ENCODE results near the gene LDLRAP1.

LDLRAP1 gene

DNA sequence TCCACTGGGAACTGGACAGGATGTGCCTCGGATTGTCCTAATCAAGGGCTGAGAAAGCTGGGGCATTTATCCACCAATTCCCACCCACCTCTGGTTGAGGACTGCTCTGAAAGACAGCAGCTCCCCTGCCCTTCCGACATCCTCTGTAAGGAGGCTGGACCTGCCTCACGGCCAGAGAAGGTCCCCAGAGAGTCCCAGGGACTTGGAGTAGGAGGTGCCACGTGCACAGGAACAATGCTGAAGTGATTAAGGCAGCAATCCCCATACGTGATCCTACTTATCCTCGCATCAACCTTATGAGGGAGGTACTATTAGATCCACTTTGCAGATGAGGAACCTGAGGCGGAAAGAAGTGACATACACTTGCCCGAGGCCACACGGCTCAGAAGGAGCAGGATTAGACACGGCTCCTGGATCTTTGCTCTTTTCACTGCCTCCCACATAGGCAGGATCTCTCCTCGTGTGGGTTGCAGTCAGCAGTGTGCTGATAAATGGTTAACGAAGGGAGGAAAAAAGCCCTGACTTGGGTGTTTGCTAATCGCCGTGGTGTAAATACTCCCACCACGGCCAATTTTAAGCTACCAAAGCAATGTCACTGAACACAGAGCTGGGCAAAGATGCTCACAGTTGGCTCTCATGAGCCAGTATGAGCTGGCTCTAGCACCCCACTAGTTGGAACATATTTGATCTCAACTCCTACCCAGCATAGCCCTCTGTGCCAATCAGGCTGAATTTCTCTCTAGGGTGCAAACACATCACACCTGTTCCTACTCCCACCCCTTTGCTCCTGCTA lies 18.6 kb upstream of the LDLRAP1 start:
- no peak for DNase-seq (ENCODE audit: low spot score)

DNA sequence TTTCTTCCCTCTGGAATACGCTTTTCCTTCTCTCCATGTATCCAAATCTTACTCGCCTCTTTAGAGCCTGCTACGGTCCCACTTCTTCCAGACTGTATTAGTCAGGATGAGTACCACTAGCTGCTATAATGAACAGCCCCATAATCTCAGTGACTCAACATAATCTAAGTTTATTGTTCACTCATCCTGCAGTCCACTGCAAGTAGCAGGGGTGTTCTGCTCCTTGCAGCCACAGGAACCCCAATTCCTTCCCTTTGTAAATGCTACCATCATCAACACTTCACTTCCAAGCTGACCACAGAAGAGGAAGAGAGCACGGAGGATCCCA lies 18.1 kb upstream of the LDLRAP1 start:
- DNase-seq (ENCODE audit: low spot score) = no peak

DNA sequence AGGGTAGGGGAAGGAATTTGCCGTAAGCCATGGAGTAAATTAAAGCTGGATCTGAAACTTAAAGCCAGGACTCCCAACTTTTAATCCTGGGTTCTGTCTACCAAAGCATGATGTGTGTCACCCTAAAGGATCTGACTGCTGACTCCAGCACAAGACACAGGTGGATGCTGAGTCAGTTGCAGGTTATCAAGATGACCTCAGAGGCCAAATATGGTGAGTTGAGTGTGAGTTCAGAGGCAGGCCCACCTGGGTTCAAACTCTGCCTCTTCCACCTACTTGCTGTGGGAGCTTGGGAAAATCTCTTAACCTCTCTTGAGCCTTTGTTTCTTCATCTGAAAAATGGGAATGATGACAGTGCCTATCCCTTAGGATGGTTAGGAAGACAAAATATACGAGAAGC lies 16.7 kb upstream of the LDLRAP1 start:
- DNase-seq (ENCODE audit: low spot score) = no peak

DNA sequence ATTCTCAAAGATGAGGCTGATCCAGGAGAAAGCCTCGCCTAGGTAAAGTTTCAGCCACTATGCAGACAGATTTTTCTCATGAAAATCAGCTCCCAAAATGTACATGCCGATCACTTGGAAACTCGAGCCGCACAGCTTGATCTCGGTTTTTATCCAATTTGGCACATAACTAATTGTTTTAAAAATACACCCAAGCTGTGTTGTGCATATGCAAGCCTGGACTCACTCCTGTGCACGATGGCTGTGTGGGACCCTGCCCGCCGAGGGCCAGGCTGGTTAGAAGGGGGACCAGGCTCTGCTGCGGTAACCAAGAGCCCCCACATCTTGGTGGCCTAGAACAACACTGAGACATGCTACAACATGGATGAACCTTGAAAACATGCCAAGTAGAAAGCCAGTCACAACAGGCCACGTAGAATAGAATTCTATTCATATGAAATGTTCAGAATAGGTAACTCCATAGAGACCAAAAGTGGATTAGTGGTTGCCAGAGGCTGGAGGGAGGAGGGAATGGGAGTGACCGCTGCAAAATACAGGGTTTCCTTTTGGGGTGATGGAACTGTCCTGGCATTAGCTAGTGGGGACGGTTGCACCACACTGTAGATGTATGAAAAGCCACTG lies 16.1 kb upstream of the LDLRAP1 start:
- DNase-seq (ENCODE audit: low spot score) = no peak

DNA sequence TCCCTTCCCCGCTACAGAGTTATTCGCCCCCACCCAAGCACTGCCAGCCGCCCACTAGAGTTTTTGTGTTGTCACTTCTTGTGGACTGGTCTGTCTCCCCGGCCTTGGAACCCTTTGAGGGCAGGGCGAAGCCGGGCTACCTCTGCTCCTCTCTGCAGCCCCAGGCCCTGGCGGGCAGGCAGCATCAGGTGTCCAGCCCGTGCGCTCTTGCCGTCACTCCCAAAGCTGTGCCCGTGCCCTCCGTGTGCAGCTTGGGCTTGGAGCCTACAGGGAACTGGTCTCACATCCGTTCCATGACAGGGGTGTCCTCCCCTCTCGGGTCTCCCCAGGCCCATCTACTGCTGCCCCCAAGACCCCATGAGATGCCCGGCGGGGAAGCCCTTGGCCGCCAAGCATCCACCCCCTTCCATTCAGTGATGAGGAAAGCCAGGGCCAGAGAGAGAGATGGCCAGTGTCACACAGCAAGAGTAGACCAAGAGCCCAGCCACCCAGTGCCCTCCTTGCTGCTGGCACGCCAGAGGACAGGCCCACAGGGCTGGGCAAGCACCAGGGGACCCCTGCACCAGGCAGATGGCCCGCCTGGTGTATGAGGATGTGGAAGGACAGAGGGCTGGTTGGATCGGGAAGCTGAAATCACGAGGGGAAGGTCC lies 15.3 kb upstream of the LDLRAP1 start:
- no peak for DNase-seq (ENCODE audit: low spot score)

DNA sequence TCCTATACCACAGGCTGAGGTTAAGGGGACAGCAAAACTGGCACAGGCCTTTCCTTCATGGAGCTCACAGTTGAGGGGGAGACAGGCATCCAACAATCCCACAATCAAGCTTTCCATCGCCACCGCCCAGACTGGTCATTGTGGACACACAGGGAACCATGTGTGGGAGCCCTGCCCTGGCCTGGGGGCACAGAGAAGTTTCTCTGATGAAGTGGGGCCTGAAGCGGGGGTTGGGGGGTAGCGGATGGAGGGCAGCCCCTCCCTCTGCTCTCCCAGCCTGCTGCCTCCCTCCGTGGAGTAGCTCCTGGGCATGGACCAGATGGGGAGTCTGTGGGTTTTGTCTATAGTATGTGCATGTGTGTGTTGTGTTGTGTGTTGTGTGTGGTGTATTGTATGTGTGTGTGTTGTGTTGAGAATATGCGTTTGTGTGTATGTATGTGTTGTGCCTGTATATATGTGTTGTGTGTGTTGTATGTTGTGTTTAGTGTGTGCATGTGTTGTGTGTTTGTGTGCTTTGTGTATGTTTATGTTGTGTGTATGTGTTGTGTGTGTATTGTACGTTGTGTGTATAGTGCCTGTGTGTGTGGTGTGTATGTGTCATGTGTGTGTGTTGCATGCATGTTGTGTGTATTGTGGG lies 14.4 kb upstream of the LDLRAP1 start:
- no peak for DNase-seq (ENCODE audit: low spot score)

DNA sequence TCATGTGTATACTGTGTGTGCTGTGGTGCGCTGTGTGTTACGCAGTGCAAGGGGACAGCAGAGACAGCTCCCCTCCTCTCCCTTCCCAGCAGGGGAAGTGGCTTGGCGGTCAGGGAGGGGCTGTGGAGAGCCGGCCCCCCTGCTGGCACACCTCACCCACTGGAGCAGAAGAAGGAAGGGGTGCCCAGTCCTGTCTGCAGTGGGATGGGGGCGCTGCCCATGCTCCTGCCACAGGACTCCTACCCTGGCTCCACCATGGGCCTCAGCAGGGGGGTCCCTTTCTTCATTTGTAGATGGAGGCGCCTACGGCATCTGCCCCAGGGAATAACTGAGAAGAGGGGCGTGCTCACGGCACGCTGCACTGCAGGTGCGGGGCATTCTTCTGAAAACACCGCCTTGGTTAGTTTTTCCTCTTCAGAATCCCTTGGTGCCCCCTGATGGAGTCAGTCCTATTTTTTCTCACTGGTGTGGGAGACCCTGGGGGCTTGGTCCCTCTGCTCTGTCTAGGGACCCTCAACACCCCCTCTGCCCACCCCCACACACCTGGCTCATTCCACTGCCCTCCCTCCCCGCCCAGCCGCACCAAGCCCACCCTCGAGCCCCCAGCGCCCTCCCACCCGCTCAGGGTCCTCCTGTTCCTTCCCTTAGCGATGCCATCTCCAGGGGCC lies 13.8 kb upstream of the LDLRAP1 start:
- no peak for DNase-seq (ENCODE audit: low spot score)

DNA sequence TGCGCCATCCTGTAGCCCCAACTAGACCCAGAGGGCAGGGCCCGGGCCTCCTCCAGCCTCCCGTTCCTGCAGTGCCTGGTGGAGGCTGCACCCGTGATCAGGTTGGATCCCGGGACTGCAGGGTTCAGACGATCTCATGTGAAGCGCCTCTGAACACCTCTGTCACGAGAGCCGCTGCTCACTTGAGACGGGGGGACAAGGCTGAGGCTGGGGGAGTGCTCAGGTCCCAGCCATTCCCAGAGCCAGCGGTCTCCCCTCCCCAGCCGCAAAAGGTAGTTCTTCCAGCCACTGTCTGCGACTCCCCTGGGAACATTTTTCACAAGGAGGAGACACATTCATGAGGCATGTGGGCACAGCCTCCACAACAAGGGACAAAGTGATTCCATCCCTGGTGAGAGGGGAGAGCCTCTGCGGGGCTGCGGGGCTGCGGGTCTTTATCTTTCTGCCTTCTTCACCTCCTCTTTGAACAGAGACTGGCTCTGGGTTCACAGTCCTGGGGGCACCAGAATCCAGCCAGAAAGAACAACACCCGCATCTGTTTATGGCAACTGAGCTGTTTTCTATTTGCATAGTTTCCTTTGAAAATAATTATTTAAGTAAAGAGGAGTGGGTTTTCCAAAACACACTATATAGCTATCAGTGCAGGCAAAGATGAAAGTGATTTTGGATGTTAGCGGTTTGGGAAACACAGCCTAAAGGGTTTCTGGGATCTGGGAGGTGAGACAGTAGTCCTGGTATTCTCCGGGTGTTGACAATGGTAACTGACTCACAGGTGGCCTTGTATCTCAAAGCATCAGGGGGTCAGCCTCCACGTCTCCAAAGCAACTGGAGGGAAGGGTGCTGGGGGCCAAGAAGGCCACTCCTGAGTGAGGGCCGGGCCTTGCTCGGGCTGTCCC lies 13.0 kb upstream of the LDLRAP1 start:
- DNase-seq (ENCODE audit: low spot score) = no peak

DNA sequence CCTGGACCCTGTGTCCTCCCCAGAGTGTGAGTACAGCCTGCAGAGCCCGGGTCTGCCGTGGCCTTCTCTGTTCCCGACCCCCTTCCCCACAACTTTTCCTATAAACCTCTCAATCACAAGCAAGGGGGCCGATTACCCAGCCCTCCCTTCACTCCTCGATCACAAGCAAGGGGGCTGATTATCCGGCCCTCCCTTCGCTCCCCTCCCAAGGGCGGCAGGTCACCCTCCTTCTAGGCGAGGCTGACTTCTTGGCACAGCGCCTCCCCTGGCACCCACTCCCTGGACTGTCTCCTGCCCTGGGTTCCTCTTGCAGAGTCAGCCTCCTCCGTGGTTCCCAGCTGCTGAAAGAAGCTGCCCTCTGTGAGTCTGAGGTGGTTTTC lies 12.3 kb upstream of the LDLRAP1 start:
- DNase-seq (ENCODE audit: low spot score) = no peak

DNA sequence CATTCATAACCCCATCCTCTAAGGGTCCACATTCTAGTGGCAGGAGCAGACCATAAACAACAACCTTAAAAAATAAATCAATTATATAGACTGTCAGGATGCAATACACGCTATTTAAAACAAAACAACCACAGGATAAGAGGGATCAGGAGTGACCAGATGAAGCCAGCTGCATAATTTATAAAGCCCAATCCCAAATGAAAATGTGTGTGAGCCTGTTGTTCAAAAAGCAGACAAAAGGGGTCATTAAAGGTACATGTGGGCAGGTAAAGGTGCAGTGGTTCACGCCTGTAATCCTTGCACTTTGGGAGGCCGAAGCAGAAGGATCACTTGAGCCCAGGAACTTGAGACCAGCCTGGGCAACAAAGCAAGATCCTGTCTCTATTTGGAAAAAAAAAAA lies 10.4 kb upstream of the LDLRAP1 start:
- DNase-seq (ENCODE audit: low spot score) = no peak

DNA sequence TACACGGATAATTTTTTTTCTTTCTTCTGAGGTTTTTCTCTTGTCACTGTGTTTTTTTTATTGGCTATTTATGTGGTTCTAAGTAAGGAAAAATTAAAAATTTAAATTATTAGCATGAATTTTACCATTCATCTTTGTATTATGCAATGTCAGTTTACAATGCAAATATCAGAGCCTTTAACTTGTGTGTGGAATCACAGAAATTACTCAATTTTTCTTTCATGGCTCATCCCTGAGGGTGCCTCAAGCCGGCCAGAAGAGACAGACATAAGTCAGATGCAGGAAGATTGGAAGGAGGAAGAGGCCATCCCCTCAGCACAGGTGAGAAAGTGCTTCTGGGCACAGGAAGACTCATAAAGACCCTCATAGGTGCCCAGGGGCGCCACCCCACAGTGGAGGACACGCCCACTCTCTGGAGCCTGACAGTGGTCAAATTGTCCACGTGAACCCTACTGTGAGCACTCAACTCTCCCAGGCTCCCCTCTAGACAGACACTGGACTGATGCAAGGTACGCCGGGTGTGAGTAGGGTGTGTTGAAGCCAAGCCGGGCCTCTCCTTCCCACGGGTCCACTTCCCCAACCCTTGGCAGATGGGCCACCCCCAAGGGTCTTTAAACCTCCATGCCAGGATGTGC lies 9.5 kb upstream of the LDLRAP1 start:
- DNase-seq (ENCODE audit: low spot score) = no peak

DNA sequence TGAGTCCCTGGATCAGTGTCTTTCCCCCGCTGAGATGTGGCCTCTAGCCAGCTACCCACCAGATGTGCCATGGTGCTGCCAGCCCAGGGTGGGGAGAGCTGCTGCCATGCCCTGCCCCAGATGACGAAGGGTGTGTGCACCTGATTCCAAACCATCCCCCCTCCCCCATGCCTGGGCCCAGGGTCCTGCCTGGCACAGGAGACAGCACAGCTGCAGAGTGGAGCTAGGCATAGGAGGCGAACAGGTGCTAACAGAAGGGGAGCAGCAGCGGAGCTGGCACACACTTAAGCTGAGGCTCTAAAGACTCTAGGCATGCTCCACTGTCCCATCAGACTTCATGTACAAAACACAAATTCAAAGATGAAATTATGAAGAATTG lies 9.0 kb upstream of the LDLRAP1 start:
- no peak for DNase-seq (ENCODE audit: low spot score)

DNA sequence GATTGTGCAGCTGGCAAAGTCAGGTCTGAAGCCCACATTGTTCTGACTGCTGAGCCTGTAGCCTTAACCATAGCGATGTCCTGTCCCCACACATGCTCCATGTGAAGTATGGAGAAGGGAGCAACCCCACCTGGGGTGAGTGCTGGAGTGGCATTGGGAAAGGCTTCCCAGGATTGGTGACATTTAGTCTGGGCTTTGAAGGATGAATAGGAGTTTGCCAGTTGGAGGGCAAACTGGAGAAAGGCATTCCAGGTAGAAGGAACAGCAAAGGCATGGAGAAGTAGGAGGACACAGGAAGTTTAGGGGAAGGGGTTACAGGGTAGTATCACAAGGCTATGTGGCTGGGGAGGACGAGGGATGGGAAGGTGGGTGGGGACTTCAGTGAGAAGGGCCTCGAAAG lies 7.3 kb upstream of the LDLRAP1 start:
- no peak for DNase-seq (ENCODE audit: low spot score)

DNA sequence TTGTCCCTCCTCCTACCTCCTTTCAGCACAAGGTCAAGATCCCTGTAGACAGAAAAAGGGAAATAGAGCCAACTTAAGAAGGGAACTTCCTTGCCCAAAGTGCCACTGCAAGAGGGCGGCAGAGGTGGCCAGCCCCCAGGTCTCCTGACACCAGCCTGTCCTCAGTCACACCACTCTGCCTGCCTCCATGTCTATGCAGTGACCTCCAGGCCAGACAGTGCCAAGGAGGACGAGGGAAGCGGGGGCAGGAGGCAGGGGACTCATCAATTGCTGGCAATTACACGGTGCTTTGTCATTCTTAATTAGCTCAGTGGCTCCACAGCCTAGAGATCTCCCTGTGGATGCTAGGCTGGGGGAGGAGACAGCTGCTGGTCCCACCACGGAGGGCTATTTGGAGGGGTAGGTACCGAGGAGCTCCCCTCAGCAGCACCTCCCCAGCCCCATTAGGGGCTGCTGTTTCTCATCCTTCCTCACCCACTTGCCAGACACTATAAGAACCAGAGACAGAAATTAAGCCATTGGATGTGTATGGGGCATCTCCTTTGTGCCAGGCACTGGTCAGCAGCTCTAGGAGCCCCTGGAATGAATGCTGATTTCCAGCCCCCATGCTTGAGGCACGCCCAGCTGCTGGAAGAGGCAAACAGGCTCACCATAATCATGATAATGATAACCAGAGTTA lies 6.1 kb upstream of the LDLRAP1 start:
- DNase-seq (ENCODE audit: low spot score) = no peak

DNA sequence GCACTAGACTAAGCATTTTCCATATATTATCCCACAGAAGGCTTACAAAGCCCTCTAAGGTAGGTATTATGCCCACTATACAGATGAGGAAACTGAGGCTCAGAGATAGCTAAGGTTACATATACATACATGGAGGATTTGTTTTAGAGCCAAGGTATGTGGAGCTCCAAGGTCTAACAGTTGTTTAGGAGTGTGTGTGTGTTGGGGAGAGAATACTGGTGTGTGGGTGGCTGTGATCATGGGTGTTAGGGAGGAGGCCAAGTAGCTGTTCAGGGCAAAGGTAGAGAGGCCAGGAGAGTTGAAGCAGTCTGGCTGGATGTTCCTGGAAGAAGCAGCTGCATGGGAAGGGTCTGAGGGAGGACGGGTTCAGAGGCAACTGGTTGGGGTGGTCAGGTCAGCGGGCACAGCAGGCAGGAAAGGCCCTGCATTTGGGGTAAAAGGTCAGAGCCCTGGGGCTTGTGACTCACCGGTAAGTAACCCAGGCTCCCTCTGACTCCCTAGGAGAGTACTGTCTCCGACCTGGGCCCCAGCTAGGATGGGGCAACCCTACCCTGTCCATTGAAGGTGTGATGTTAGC lies 5.1 kb upstream of the LDLRAP1 start:
- DNase-seq (ENCODE audit: low spot score) = no peak

DNA sequence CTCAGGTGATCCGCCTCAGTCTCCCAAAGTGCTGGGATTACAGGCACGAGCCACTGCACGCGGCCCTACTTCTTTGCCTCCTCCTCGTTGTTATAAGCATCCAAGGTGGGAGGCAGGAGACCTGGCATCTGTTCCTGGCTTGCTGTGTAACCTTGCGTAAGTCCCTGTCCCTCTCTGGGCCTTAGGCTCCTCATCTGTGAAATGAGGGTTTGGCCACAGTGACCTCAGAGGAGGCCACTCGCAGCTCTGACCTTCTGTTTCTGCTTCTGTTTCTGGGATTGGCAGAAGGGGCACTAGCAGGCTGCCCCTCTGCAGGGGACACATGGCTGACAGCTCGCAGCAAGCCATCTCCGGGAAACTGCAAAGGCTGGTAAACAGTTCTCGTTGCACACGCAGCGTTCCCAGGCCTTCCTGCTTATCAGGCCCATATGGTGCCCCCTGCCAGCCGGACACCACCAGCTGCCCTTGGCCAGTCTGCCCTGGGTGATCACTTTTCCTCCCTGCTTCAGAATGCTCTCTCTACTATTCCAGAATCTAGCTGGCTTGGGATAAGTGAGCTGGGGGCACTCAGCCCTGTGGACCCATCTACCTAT lies 2.6 kb upstream of the LDLRAP1 start:
- peak; percentile 5 for DNase-seq (ENCODE audit: low spot score)

DNA sequence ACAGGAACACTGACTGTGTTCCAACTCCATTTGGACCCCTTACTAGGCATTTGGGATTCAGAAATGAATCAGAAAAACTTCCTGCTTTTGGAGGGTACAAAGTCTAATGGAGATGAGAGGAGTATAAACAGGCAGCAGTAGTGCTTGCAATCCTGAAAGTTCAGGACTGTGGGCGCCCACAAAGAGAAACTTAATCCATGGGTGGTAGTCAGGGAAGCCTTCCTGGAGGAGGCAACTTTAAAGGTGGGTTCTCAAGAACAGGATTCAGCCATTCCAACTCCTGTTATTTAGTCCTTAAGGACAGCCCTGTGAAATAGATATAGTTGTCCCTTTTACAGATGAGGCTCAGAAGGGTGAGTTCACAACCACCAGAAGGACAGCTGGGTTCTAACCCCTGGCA lies 2.0 kb upstream of the LDLRAP1 start:
- DNase-seq (ENCODE audit: low spot score) = no peak

DNA sequence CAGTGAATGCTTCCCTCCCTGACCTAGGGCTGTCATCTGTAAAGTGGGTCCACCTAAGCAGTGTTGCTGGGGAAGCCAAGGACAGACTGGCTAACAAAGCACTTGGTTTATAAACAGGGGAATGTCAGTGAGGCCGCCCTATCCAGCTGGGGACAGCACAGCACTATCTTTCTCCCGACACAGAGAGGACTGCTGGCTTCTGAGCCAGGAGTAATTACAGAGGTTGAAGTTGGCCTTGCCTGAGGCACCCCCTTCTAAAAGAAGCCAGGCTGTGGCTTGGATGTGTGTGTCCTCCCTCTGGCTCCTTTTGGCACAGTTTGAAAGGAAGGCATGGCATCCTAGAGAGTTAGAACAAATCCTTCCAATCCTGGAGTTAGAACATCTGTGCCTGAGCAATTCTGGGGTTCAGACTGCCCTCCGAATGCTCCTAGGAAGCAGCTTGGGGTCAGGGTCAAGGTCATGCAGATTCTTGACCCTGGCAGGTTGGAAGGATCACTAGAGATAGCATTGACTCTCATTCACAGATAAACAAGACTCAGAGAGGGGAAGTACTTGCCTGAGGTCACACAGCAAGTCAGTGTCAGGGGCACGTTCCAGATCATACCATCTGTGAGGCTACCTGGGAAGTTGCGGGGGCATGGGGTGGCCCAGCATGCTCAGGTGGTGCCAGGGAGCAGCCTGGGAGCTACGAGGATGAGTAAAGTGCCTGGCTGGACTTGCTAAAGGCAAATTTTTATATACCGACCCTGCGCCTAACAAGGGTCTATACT lies 1.3 kb upstream of the LDLRAP1 start:
- peak; percentile 45 for DNase-seq (ENCODE audit: low spot score)

DNA sequence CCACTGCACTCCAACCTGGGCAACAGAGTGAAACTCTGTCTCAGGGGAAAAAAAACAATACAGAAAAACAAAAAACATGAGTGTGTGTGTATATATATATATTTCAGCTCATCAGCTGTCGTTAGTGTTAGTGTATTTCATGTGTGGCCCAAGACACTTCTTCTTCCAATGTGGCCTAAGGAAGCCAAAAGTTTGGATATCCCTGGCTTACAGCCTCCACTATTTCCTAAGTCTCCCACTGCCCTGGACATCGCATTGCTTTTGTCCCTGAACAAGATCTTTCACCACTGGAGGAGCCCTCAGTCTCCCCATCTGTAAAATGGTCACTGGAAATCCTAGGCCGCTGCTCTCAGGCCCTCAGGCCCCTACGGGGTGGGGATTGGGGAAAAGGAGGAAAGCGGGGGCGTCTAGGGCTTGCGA lies 391 bp upstream of the LDLRAP1 start:
- DNase-seq (ENCODE audit: low spot score) = no peak
